Activated T-cell treated with anti-CD3 and anti-CD28 coated beads for 4 hours (primary cell): ENCODE results near the gene UNC45A.
"Not testable (repeated sequence)": the region's sequence is repeated elsewhere in the genome, so short reads cannot be mapped to it uniquely, and the experiment has no call there.

Experiments
- DNase-seq: peaks from one replicate; pipeline ENCODE4 v3.0.0-alpha.2; 2020

UNC45A gene

GRCh38 chr15:90934949-90935751 lies at the start of gene UNC45A:
TSS of gene UNC45A (plus strand) at chr15:90935285. CDS start at chr15:90935325, 40 bp downstream.
- DNase-seq, result peak; percentile 95

- peak; percentile 77 for DNase-seq
Observed at GRCh38 chr15:90885432-90886290, 49.4 kb upstream of the UNC45A start.

- no peak for DNase-seq
Observed at GRCh38 chr15:90886291-90886614, 48.8 kb upstream of the UNC45A start.

- DNase-seq, result no peak
Observed at GRCh38 chr15:90887037-90887481, 48.0 kb upstream of the UNC45A start.

- no peak for DNase-seq
Observed at GRCh38 chr15:90889313-90889730, 45.8 kb upstream of the UNC45A start.

GRCh38 chr15:90889736-90890456 lies 45.2 kb upstream of the UNC45A start:
- DNase-seq, result no peak

GRCh38 chr15:90890839-90891238 lies 44.2 kb upstream of the UNC45A start:
- DNase-seq, result no peak

GRCh38 chr15:90891346-90891949 lies 43.6 kb upstream of the UNC45A start:
- DNase-seq, result no peak

- no peak for DNase-seq
Observed at GRCh38 chr15:90892023-90892422, 43.1 kb upstream of the UNC45A start.

- no peak for DNase-seq
Observed at GRCh38 chr15:90892498-90893174, 42.4 kb upstream of the UNC45A start.

- DNase-seq, result no peak
Observed at GRCh38 chr15:90893175-90894090, 41.7 kb upstream of the UNC45A start.

- DNase-seq, result no peak
Observed at GRCh38 chr15:90895571-90896117, 39.4 kb upstream of the UNC45A start.

GRCh38 chr15:90897131-90897655 lies 37.9 kb upstream of the UNC45A start:
- not testable (repeated sequence) for DNase-seq

- no peak for DNase-seq
Observed at GRCh38 chr15:90901175-90902039, 33.7 kb upstream of the UNC45A start.

GRCh38 chr15:90902040-90902839 lies 32.8 kb upstream of the UNC45A start:
- DNase-seq, result peak; percentile 45

GRCh38 chr15:90902840-90903732 lies 32.0 kb upstream of the UNC45A start, which contains the start of gene MAN2A2:
TSS of gene MAN2A2 (plus strand) at chr15:90903302. CDS start at chr15:90904208, 906 bp downstream.
- peak; percentile 73 for DNase-seq
